GM06990 (cell line): ENCODE data around the gene CCSAP.

Experiments used
- DNase-seq: peaks from one replicate; pipeline ENCODE4 v3.0.0-alpha.2; 2011; ENCODE audit not compliant: insufficient read length; ENCODE audit errors: extremely low read depth
- H3K27me3 ChIP-seq: replicated peaks from 2 replicates; pipeline ENCODE4 v1.6.0; 2011; ENCODE audit warnings: low read length; ENCODE audit not compliant: control insufficient read depth, insufficient read depth
- H3K36me3 ChIP-seq: 2 replicates; pipeline ENCODE4 v1.5.1; 2011; ENCODE audit warnings: low read length; ENCODE audit not compliant: control insufficient read depth, insufficient read depth
- H3K4me3 ChIP-seq: replicated peaks from 2 replicates; pipeline ENCODE4 v1.5.1; 2011; ENCODE audit warnings: low read depth, mild to moderate bottlenecking, control low read depth, low read length
- CTCF ChIP-seq: IDR thresholded peaks from 2 replicates; pipeline ENCODE4 v1.5.1; 2011; ENCODE audit warnings: low read length, control low read depth, mild to moderate bottlenecking, inconsistent platforms; ENCODE audit not compliant: insufficient read depth, poor library complexity, severe bottlenecking

The CCSAP gene

DNA sequence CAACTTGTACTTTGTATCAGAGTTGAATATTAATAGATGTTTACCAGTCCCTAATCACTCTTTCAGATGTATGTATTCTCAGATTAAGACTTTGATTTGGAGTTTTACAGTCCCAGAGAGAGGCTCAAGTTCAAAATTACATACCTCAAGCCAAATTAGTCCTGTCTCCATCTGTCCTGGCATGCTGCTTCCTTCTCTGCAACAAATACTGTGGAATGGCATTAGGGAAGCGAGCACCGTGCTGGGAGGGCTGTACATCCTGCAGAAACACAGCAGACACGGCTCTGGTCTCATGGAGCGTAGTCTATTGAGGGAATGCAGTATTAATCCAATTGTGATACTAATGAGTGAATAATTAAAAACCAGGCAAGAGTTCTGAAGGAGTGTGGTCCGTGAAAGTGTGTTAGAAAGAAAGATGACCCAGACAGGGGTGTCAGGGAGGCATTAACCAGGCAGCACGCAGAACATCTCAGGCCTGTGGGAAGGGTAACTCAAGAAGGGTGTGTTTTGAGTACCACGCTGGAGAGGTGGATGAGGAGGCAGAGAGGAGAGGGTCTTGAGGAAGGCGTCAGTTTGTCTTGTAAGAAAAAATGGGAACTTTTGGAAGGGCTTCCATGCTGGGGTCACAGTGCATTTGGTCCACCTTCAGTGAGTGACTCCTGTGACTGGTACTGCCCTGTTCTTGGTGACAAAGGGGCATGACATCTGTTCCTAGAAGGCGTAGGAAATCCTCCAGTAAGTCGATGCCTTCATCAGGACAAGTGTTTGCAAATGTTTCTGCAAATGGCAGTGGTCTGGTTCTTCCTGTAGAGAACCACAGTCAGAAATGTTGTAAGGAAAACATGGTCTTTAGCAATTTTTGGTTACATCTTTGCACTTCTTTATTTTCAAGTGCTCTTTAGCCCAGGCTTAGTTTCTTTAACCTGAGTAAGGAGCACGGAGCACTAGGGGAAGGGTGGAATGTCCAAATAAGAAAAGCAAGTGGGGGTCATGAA, 70.4 kb downstream of the CCSAP start:
- Histone ChIP-seq H3K36me3 (no peaks in the 10 kb centered on the region), H3K27me3 (no peaks in the 10 kb centered on the region), H3K4me3 (peak overlapping the region; percentile 79)
- no peak for DNase-seq
- TF ChIP-seq CTCF, result no peak

DNA sequence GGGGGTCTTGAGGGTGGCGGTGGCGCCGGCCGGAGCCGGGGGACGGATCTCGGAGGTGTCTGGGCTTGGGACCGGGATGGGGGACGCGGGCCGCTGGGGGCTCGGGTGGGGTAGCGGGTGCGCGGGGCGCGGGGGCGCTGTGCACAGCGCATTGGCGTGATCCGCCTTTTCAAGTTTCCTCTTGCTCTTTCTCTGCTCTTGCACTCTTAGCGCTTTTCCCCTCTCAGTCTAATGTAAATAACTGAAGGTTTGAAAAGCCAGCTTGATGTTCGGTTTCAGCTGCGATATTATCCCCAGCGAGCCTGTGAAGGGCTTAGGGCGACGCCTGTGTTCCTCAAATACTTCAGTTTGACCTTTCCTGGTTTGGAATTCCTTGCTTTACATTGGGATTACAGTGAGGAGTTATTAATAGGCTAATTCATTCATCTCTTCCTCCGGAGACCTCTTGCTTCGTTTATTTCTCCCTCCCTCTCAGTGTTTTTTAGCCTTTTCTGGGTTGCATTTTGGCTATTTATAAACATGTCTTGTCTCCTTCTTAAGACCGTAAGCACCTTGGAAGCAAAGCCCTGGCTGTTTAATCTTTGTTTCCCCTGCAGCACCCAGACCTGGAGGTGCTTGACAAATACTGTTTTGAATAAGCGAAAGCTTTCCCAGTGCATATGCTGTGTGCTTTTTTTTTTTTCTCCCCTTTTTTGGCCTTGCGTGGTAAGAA, 71.2 kb downstream of the CCSAP start:
- H3K27me3 ChIP-seq, result no peaks in the 10 kb centered on the region
- peak; percentile 44 for TF ChIP-seq CTCF

More for the DNA sequence above, 71.2 kb downstream of the CCSAP start:
- no peaks in the 10 kb centered on the region for H3K36me3 ChIP-seq
- no peak for DNase-seq
- H3K4me3 ChIP-seq, result peak overlapping the region; percentile 79
